GM21528 (cell line): ENCODE results near the gene ACBD4.

ENCODE experiments used
- ATAC-seq: cut with Tn5 transposase; IDR thresholded peaks from one replicate; pipeline ENCODE4 v1.9.1; 2021; ENCODE audit warnings: mild to moderate bottlenecking, moderate library complexity; ENCODE audit not compliant: unreplicated experiment, low FRiP score

ACBD4 gene

DNA sequence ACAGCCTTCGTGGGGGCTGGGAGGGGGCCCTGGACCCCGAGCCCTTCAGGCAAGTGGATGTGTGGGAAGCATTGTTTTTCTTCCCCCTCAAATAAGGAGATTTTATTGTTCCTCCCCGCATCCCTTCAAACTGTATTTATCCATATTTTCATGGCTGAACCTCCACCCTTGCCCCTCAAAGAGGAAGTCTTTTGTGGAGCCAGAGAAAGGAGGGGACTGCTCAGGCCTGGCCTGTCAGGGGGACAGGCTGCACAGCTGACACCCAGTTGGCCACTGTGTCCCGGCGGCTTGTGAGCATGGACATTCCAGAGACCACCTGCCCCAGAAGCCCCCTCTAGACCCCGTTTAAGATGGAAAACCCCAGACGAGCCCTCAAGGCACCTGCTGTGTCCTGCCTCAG, 42.1 kb downstream of the ACBD4 start:
- ATAC-seq: no peak

DNA sequence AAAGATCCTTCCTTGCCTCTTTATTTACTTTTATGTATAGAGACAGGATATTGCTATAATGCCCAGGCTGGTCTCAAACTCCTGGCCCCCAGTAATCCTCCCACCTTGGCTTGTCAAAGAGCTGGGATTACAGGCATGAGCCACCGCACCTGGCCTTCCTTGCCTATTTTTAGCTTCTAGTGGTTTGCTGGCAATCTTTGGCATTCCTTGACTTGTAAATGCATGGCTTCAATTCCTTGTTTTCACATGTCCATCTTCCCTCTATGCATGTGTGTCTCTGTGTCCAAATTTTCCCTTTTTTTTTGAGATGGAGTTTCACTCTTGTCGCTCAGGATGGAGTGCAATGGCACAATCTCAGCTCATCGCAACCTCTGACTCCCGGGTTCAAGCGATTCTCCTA, 48.7 kb downstream of the ACBD4 start:
- no peak for ATAC-seq

DNA sequence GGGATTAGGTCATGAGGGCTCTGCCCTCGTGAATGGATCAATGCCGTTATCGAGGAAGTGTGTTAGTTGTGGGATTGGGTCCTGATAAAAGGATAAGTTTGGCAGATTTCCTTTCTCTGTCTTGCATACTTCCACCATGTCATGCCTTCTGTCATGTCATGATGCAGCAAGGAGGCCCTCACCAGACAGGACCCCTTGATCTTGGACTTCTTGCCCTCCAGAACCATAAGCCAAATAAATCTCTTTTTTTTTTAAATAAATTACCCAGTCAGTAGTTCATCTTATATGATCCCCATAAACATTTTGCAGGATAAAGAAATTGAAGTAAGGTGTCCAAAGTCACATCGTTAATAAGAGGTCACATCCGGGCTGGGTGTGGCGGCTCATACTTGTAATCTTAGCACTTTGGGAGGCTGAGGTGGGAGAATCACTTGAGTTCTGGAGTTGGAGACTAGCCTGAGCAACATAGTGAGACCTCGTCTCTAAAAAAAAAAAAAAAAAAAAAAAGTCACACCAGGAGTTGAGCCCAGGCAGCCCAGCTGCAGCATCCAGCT, 51.4 kb downstream of the ACBD4 start:
- no peak for ATAC-seq

DNA sequence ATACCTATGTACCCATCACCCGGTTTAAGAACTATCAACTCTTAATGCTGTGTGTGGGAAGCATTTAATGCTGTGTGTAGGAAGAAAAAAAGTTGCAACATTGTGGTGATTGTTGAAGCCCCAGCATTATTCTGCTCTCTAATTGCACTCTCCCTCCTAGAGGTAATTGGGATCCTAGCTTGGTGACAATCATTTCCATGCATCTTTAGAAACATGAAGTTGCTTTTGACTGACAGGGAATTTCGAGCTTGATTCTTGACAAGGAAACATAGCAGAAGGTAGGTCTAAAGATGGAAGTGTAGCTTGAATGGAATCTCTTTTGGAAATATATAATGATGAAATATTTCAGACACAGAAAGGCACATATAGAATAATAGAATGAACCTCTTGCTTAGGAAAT, 53.5 kb downstream of the ACBD4 start:
- no peak for ATAC-seq

DNA sequence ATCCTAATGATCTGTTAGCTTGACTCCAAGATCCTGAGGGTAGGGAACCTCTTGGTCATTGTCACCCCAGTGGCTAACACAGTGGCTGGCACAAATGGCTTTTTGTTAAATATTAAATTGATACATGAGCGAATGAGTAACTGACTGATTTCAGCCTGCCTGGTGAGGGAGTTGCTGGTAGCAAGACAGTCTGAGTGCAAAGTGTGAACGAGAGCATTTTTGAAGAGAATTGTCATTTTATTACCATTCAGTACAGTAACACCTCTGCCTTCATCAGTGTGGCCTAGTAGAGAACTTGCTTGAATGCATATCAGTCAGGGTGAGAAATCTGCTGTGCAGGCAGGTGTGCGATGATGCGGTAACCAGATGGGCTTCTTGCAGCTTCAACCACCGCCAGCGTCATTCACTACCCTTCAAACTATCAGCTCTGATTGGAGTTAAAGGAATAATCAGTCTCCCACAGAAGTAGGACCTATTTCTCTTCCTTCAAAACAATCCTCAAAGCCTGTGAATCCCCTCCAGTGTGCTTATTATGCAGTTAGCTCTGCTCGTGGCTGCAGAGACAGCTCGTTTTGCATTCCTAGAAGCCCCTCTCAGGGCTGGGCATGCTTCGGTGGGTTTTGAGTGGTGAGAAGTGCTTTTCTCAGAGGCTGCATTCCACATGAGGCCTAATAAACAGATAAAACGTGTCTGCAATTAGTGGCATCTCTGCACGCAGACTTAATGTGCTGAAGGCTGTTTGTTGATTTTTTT, 55.2 kb downstream of the ACBD4 start:
- no peak for ATAC-seq
